Body of pancreas (tissue), 4 donors: ENCODE measurements around the gene MPV17L2. TPM values are rescaled to one million over a fixed set of nuclear protein-coding genes. Genes with fewer than 3 reads are reported as not detected.

Experiments used
- ATAC-seq: fragments of 150-250 bp; one replicate; pipeline ENCODE4 v1.9.1; 2016
- DNase-seq, 4 donors: peaks; one replicate each; pipeline ENCODE4 v3.0.0-alpha.2; 2019
- H3K27ac ChIP-seq, 4 donors: fragments of 200-600 bp; sonication (generic); 1 replicate in 3 of 4; 2 replicates in 1 of 4; pipeline versions ENCODE4 v1.5.1 to v1.6.1; 2016 to 2019; ENCODE audit warnings: mild to moderate bottlenecking in 1 of 4, mixed read lengths in 1 of 4, moderate library complexity in 1 of 4
- H3K27me3 ChIP-seq, 2 donors: fragments of 200-600 bp; sonication (generic); one replicate each; pipeline ENCODE4 v1.6.0; 2016; ENCODE audit warnings: mild to moderate bottlenecking in 1 of 2
- H3K36me3 ChIP-seq, 2 donors: fragments of 200-600 bp; sonication (generic); replicated peaks in 1 of 2; 2 replicates each; pipeline ENCODE4 v1.5.1; 2016; ENCODE audit warnings: low read depth in 2 of 2; ENCODE audit not compliant: insufficient read depth in 1 of 2
- H3K4me1 ChIP-seq: fragments of 200-600 bp; sonication (generic); one replicate; pipeline ENCODE4 v1.6.0; 2016
- H3K4me3 ChIP-seq, 2 donors: fragments of 200-600 bp; sonication (generic); 1 replicate in 1 of 2; 2 replicates in 1 of 2; pipeline ENCODE4 v1.5.1; 2016 to 2019
- H3K9me3 ChIP-seq, 3 donors: fragments of 200-600 bp; sonication (generic); 1 replicate in 2 of 3; 2 replicates in 1 of 3; pipeline ENCODE4 v1.5.1; 2016
- POLR2A ChIP-seq, 3 donors: fragments of 450-650 bp; IDR thresholded peaks; one replicate each; pipeline ENCODE4 v1.6.1; 2016; ENCODE audit warnings: antibody characterized with exemption in 3 of 3, mild to moderate bottlenecking in 2 of 3
- WGBS, 2 donors: methylation state at CpG; one replicate each; pipeline ENCODE4 v1.1.5; 2017; 5-methylcytosine and 5-hydroxymethylcytosine counted together
- intact Hi-C: fragments of 100-400 bp; cut with DNase I; formaldehyde crosslinking; loops from one replicate; pipeline ENCODE4 v1.15.1; 2023
- total RNA-seq, 2 donors: library from RNA; depleted of rRNA; stranded (reverse); fragments of >200 nt; gene quantifications; one replicate each; pipeline ENCODE4 v1.1.0, GENCODE V29; 2016
- TF ChIP-seq, protein P1 (sequence below), 7 experiments: fragments of 450-650 bp in 4 of 7; fragments of 200-600 bp in 3 of 7; sonication (generic) in 3 of 7; IDR thresholded peaks; one replicate each; pipeline ENCODE4 v1.5.1; 2016 to 2019; ENCODE audit warnings: antibody characterized with exemption in 7 of 7

The MPV17L2 gene
- total RNA-seq, 2 donors from 2014 or later, result 3.4 to 5.6 TPM

DNA sequence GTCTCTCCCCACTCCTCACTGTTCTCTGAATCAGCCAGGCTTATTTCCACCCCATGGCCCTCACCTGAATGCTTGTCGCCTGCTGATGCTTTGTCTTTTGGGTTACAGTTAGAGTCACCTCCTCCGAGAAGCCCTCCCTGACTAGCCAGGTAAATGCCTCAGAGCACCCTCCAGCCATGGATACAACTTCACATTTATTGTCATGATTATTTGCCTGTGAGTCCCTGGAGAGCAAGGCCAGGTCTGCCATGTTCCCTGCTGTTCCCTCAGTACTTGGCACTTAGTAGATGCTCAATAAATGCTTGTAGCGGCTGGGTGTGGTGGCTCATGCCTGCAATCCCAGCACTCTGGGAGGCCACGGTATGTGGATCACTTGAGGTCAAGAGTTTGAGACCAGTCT, 36.9 kb downstream of the MPV17L2 start:
- H3K27ac ChIP-seq, result no peak overlapping the region
- peaks cover 0 to 9% (median 0%) of the 10 kb centered on the region in 3 donors for H3K9me3 ChIP-seq
- H3K4me1 ChIP-seq, result peaks cover 15% of the 10 kb centered on the region
- intact Hi-C loops, result no loop called here
- H3K36me3 ChIP-seq, result no peaks in the 10 kb centered on the region
- peaks cover 0 to 20% of the 10 kb centered on the region in 2 donors for H3K27me3 ChIP-seq
- 57 to 59% methylated on average over 2 to 4 of the region's 4 CpGs for WGBS, 2 donors
- no peak overlapping the region for H3K4me3 ChIP-seq
- DNase-seq, result no peak
- no peak for ATAC-seq
- TF ChIP-seq, protein P1, sequence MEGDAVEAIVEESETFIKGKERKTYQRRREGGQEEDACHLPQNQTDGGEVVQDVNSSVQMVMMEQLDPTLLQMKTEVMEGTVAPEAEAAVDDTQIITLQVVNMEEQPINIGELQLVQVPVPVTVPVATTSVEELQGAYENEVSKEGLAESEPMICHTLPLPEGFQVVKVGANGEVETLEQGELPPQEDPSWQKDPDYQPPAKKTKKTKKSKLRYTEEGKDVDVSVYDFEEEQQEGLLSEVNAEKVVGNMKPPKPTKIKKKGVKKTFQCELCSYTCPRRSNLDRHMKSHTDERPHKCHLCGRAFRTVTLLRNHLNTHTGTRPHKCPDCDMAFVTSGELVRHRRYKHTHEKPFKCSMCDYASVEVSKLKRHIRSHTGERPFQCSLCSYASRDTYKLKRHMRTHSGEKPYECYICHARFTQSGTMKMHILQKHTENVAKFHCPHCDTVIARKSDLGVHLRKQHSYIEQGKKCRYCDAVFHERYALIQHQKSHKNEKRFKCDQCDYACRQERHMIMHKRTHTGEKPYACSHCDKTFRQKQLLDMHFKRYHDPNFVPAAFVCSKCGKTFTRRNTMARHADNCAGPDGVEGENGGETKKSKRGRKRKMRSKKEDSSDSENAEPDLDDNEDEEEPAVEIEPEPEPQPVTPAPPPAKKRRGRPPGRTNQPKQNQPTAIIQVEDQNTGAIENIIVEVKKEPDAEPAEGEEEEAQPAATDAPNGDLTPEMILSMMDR (IDR thresholded peaks at IDR 0.05), result no peak
- TF ChIP-seq POLR2A (IDR thresholded peaks at IDR 0.05), result no peak

DNA sequence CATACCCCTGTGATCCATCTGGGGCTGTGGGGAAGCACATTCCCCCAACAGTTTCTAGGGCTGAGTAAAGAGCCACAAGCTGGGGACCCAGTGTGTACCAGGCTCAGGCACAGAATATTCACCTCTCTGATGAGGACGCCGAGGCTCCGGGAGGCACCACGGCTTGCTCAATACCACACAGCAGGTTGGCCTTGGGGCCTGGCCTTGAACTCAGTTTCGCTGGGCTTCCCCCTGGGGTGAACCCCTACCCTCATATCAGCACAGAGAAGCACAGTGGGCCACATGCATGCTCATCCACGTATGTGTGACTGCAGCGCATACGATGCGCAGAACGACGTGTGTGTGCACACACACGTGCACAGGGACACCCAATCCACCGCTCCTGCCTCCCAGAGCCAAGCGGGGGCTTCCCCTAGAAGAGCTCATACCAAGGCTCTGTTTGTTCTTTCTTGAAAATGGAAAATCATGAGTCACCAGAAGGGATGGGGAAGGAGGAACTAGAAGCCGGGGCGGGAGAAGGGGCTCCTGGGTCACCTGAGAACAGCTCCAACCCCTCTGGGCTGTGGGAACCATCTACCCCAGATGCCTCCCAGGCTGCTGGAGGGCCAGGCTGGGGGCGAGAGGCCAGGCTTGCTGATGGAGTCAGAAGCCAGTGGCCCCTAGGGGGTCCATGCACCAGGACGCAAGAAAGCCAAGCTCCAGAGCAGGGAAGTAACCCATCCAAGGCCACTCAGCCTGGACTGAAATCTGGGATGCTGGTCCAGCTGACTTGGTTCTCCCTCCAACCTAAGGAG, 38.1 kb downstream of the MPV17L2 start:
- peaks cover 2% of the 10 kb centered on the region for H3K4me1 ChIP-seq
- H3K9me3 ChIP-seq, result peaks cover 0 to 9% (median 0%) of the 10 kb centered on the region in 3 donors
- WGBS, 2 donors, result 64 to 70% methylated on average over 12 to 18 of the region's 18 CpGs
- intact Hi-C loops, result no loop called here
- TF ChIP-seq POLR2A (IDR thresholded peaks at IDR 0.05), result no peak
- TF ChIP-seq, protein P1 (IDR thresholded peaks at IDR 0.05), result no peak
- H3K27ac ChIP-seq, result no peak overlapping the region
- no peaks in the 10 kb centered on the region for H3K36me3 ChIP-seq
- DNase-seq (no peak), ATAC-seq (no peak)
- H3K27me3 ChIP-seq, result peaks cover 0 to 9% of the 10 kb centered on the region in 2 donors
- no peak overlapping the region for H3K4me3 ChIP-seq

DNA sequence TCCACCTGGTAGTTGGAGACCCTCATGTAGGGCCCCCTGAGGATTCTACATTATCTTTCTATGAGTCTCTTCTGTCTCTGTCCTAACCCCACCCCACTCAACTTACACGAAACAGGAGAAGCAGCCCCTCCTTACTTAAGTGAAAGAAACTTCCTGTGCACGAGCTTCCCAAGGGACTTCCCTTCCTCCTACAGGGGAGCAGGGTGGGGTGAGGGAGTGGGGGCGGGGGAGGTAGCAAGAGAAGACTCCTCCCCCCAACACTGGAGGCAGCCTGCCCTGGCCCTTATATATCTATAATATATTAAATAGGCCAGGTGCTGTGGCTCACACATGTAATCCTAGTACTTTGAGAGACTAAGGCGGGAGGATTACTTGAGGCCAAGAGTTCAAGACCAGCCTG, 38.8 kb downstream of the MPV17L2 start:
- peaks cover 0 to 9% of the 10 kb centered on the region in 2 donors for H3K27me3 ChIP-seq
- intact Hi-C loops, result no loop called here
- ATAC-seq, result no peak
- TF ChIP-seq, protein P1 (IDR thresholded peaks at IDR 0.05), result no peak
- no peak for TF ChIP-seq POLR2A (IDR thresholded peaks at IDR 0.05)
- H3K4me3 ChIP-seq, result no peak overlapping the region
- 33 to 35% methylated on average over 4 of the region's 4 CpGs for WGBS, 2 donors
- H3K36me3 ChIP-seq, result no peaks in the 10 kb centered on the region
- no peak for DNase-seq
- H3K4me1 ChIP-seq, result no peaks in the 10 kb centered on the region
- peaks cover 0 to 9% (median 0%) of the 10 kb centered on the region in 3 donors for H3K9me3 ChIP-seq
- H3K27ac ChIP-seq, result no peak overlapping the region

DNA sequence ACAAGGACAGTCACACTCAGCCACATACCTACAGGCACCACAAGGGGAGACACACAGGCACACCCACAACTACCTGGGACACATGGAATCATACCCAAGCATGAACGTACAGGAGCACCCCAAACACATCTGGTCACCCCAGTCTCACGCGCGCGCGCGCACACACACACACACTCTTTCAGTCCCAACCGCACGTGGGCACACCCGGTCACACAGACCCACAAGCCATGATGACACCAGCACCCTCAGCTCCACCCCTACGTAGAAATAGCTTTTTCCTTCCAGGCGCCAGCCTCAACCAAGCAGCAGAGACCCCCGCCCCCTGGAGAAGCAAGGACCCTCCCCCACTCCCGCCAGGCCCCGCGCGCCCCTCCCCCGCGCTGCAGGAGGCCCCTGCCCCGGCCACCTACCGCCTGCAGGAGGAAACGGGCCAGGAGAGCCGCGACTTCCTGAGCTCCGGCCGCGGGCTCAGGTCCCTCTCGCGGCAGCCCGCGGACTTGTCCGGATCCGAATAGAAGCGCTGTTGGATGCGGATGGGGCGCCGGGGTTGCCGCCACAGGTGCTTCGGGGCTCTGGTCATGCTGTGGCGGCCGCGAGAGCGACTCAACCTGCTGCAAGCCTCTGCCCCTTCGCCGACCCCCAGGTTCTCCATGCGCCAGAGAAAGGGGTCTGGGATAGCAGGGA, 39.7 kb downstream of the MPV17L2 start:
- H3K36me3 ChIP-seq, result no peaks in the 10 kb centered on the region
- intact Hi-C loops, result no loop called here
- WGBS, 2 donors, result 0 to 5% methylated on average over 1 to 36 of the region's 46 CpGs
- H3K4me3 ChIP-seq, result no peak overlapping the region
- peaks cover 0 to 9% of the 10 kb centered on the region in 2 donors for H3K27me3 ChIP-seq
- TF ChIP-seq, protein P1 (IDR thresholded peaks at IDR 0.05), result no peak
- no peak for TF ChIP-seq POLR2A (IDR thresholded peaks at IDR 0.05)
- no peaks in the 10 kb centered on the region for H3K4me1 ChIP-seq
- ATAC-seq, result peak; percentile 22
- DNase-seq, result peak in 1 of 4 donors; percentile 24
- H3K27ac ChIP-seq, result no peak overlapping the region
- H3K9me3 ChIP-seq, result peaks cover 0 to 9% (median 0%) of the 10 kb centered on the region in 3 donors
